ENCODE data around the gene SH3TC2. TPM values are rescaled to one million over a fixed set of nuclear protein-coding genes. Genes with fewer than 3 reads are reported as not detected.

The SH3TC2 gene
- total RNA-seq, 4 donors from 2014 or later, result 0.29 to 3.5 (median 2.1) TPM

- intact Hi-C loops (cut with DNase I; ENCODE audit: low total_unique reads), result no loop called here
- Histone ChIP-seq H3K4me1 (no peaks in the 10 kb centered on the region), H3K27ac (no peak overlapping the region), H3K9me3 (no peaks in the 10 kb centered on the region), H3K4me3 (no peak overlapping the region), H3K36me3 (no peaks in the 10 kb centered on the region), H3K27me3 (no peaks in the 10 kb centered on the region)
- no peak for TF ChIP-seq CTCF (IDR thresholded peaks at IDR 0.05)
- no peak for TF ChIP-seq POLR2A (IDR thresholded peaks at IDR 0.05)
- DNase-seq, result no peak
Observed at GRCh38 chr5:149001162-149001561, 61.7 kb downstream of the SH3TC2 start.

- H3K4me1 ChIP-seq, result no peaks in the 10 kb centered on the region
- H3K27me3 ChIP-seq, result no peaks in the 10 kb centered on the region
- no peak overlapping the region for H3K4me3 ChIP-seq
- DNase-seq, result no peak
- no peak overlapping the region for H3K27ac ChIP-seq
- H3K9me3 ChIP-seq, result no peaks in the 10 kb centered on the region
- intact Hi-C loops (cut with DNase I; ENCODE audit: low total_unique reads), result no loop called here
- H3K36me3 ChIP-seq, result no peaks in the 10 kb centered on the region
- no peak for TF ChIP-seq CTCF (IDR thresholded peaks at IDR 0.05)
- TF ChIP-seq POLR2A (IDR thresholded peaks at IDR 0.05), result no peak
Observed at GRCh38 chr5:148999741-149000140, 63.1 kb downstream of the SH3TC2 start.

GRCh38 chr5:148998174-148998797 is 64.6 kb downstream of the SH3TC2 start:
- H3K4me3 ChIP-seq, result no peak overlapping the region
- no peaks in the 10 kb centered on the region for H3K9me3 ChIP-seq
- no peak overlapping the region for H3K27ac ChIP-seq
- H3K36me3 ChIP-seq, result no peaks in the 10 kb centered on the region
- no peaks in the 10 kb centered on the region for H3K4me1 ChIP-seq
- TF ChIP-seq CTCF (IDR thresholded peaks at IDR 0.05) (peak; percentile 16 to 61 (median 35)), POLR2A (IDR thresholded peaks at IDR 0.05) (no peak)
- intact Hi-C loops (cut with DNase I; ENCODE audit: low total_unique reads), result no loop called here
- no peak for DNase-seq
- H3K27me3 ChIP-seq, result no peaks in the 10 kb centered on the region

GRCh38 chr5:148996270-148996669 is 66.6 kb downstream of the SH3TC2 start:
- Histone ChIP-seq H3K9me3 (no peaks in the 10 kb centered on the region), H3K36me3 (no peaks in the 10 kb centered on the region), H3K27ac (no peak overlapping the region), H3K4me1 (no peaks in the 10 kb centered on the region), H3K27me3 (no peaks in the 10 kb centered on the region), H3K4me3 (no peak overlapping the region)
- intact Hi-C loops (cut with DNase I; ENCODE audit: low total_unique reads), result no loop called here
- DNase-seq, result no peak
- TF ChIP-seq POLR2A (IDR thresholded peaks at IDR 0.05) (no peak), CTCF (IDR thresholded peaks at IDR 0.05) (no peak)

GRCh38 chr5:148995791-148996190 is 67.1 kb downstream of the SH3TC2 start:
- Histone ChIP-seq H3K27ac (no peak overlapping the region), H3K9me3 (no peaks in the 10 kb centered on the region), H3K36me3 (no peaks in the 10 kb centered on the region), H3K4me1 (no peaks in the 10 kb centered on the region), H3K27me3 (no peaks in the 10 kb centered on the region), H3K4me3 (no peak overlapping the region)
- DNase-seq, result no peak
- TF ChIP-seq CTCF (IDR thresholded peaks at IDR 0.05), result no peak
- no peak for TF ChIP-seq POLR2A (IDR thresholded peaks at IDR 0.05)
- intact Hi-C loops (cut with DNase I; ENCODE audit: low total_unique reads), result no loop called here
